HG02884 (cell line): ENCODE measurements around the gene FEN1.

ENCODE experiments used
- ATAC-seq: cut with Tn5 transposase; IDR thresholded peaks from one replicate; pipeline ENCODE4 v1.9.1; 2021; ENCODE audit warnings: mild to moderate bottlenecking, moderate library complexity; ENCODE audit not compliant: unreplicated experiment

Gene FEN1, protein sequence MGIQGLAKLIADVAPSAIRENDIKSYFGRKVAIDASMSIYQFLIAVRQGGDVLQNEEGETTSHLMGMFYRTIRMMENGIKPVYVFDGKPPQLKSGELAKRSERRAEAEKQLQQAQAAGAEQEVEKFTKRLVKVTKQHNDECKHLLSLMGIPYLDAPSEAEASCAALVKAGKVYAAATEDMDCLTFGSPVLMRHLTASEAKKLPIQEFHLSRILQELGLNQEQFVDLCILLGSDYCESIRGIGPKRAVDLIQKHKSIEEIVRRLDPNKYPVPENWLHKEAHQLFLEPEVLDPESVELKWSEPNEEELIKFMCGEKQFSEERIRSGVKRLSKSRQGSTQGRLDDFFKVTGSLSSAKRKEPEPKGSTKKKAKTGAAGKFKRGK

GRCh38 chr11:61792310-61793082 lies at the start of gene FEN1, which contains the start of gene TMEM258:
Gene FEN1, plus strand, starts transcription at chr11:61792911. Its CDS starts 2,451 bp downstream, at chr11:61795362.
Gene TMEM258, minus strand, starts transcription at chr11:61792599. Its CDS starts 41 bp downstream, at chr11:61792558.
- ATAC-seq: peak; percentile 82

DNA sequence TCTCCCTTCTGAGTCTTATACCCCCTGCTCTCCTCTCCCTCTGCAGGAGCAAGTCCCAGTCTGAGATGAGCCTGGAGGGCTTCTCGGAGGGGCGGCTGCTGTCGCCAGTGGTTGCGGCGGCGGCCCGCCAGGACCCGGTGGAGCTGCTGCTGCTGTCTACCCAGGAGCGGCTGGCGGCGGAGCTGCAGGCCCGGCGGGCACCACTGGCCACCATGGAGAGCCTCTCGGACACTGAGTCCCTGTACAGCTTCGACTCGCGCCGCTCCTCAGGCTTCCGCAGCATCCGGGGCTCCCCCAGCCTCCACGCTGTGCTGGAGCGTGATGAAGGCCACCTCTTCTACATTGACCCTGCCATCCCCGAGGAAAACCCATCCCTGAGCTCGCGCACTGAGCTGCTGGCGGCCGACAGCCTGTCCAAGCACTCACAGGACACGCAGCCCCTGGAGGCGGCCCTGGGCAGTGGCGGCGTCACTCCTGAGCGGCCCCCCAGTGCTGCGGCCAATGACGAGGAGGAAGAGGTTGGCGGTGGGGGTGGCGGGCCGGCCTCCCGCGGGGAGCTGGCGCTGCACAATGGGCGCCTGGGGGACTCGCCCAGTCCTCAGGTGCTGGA lies 49.1 kb upstream of the FEN1 start:
- no peak for ATAC-seq

DNA sequence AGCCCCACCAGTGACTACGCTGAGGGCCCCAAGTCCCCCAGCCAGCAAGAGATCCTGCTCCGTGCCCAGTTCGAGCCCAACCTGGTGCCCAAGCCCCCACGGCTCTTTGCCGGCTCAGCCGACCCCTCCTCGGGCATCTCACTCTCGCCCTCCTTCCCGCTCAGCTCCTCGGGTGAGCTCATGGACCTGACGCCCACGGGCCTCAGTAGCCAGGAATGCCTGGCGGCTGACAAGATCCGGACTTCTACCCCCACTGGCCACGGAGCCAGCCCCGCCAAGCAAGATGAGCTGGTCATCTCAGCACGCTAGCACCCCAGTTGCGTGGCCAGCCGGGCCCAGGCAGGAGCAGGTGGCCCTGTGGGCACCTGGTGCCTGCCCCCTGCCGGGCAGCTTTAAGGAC lies 48.5 kb upstream of the FEN1 start:
- ATAC-seq: no peak

DNA sequence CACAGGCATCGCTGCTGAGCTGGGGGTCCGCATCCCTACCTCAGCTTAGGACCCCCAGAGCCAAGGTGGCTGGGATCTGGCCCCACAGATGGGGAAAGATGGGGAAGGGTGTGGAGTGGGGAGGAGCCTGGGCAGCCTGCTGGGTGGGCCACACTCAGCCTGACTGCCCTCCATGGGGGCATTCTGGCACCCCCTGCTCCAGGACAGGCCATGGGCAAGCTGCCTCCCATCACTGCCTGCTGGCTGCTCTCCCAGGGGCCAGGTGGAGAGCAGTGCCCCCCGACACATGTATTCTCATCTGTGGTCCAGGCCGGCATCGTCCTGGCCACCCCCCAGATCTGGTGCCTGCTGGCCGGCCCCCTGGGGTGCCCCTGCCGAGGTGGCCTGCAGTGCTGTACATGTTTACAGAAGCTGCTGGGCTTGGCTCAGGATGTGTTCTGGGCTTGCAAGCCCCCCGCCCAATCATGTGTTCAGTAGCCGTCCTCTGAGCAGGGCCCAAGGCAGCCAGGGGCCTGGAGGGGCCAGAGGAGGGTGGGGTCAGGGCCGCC lies 48.0 kb upstream of the FEN1 start:
- no peak for ATAC-seq

- no peak for ATAC-seq
Measured at GRCh38 chr11:61745781-61746441, 46.8 kb upstream of the FEN1 start.

- no peak for ATAC-seq
Measured at GRCh38 chr11:61746442-61747191, 46.1 kb upstream of the FEN1 start.

DNA sequence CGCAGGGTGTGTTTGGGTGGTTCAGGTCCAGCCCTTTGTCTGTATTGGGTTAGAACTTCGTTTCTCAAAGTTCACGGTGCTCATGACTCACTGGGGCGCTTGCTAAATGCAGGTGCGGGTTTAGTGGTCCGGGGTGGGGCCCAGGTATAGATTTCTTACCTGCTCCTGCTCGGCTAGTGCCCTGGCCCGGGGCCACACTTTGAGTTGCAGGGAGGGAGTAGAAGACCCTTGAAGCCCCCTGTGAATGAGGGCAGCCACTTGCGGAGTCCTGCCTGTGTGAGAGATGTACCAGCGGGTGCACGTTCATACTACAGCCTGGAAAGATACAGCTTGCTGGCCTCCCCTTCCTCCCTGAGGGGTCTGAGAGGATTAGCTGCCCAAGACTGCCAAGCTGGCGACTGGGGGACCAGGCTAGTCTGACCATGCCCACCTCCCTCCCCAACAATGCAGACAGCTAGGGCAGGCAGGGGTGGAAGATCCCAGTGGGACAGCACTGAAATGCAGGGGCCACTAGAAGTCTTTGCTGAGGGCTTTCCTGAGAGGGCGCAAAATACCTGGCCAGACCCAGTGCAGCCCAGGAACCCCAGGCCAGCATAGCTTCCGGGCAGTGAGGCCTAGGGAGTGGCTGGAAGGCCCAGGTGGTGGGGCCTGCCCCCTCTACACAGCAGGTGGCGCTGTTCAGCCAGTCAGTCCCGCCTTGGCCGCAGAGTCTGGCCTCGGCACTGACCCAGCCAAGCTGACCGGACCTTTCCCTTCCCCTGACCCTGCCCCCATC lies 45.3 kb upstream of the FEN1 start:
- ATAC-seq: no peak

GRCh38 chr11:61747967-61748285 lies 44.8 kb upstream of the FEN1 start:
- no peak for ATAC-seq

- ATAC-seq: no peak
Measured at GRCh38 chr11:61749591-61750217, 43.0 kb upstream of the FEN1 start.

DNA sequence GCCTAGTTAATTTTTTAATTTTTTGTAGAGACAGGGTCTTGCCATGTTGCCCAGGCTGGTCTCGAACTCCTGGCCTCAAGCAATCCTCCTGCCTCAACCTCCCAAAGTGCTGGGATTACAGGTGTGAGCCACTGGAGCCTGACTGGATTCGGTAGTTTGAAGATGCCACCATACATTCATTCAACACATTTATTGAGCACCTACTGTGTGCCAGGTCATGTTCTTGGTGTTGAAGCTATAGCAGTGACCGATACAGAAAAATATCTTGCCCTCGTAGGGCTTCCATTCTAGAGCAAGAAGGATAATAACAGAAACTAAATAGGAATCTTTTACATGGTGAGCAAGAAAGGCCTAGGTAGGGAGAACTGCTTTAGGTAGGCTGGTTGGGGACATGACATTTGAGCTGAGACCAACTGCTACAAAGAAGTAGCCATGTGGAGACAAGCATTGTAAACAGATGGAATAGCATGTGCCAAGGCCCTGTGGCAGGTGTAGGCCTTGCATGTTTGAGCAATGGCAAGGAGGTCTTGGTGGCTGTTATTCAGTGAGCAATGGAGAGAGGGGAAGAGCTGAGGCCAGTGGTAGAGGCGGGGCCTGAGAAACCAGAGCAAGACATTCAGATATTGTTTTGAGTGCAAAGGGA lies 42.0 kb upstream of the FEN1 start:
- ATAC-seq: no peak

DNA sequence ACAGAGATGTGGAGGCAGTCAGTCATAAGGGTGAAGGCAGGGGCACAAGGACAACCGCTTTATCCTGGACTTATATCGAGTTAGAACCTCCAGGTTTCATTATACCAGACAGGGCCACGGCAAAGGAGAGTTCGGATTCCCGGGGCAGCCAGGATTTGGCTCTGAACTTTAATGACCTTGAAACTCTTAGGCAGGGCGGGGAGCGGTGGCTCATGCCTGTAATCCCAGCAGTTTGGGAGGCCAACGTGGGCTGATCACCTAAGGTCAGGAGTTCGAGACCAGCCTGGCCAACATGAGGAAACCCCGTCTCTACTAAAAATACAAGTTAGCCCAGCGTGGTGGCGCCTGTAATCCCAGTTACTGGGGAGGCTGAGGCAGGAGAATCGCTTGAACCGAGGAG lies 41.3 kb upstream of the FEN1 start:
- no peak for ATAC-seq

DNA sequence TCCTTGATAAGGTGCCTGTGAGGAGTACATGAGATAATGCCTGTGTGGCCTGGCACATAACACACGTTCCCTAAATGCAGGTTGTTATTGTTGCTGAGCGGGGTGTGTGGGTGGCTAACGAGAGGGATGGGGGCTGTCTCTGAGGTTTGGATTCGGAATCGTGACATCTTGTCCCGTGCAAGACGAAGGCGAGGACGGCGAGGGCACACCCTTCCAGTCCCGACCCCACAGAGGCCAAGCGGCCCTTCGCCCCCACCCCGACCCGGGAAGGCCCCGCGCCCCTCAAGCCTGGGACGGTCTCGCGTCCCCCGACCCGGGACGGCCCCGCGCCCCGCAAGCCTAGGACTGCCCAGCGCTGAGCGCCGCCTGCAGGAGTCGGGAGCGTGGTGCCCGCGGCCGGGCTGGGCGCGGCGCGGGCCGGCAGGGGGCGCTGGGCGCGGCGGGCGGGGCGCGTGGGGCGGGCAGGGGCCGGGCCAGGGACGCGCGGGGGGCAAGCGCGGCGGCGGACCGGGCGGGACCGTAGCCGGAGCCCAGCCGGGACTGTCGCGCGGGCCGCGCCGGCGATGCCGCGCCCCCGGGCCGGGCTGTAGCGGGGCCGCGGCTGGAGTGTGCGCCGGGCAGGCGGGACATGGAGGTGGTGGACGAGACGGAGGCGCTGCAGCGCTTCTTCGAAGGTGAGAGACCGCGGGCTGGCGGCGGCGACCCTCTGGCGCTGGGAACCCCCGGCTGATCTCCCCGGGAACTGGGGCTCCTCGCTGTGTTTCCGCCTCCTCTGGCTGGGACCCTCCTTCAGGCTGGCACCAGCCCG lies 40.4 kb upstream of the FEN1 start, which contains the start of gene MYRF:
MYRF (plus strand) TSS at position 520 of the 808 bp plus-strand sequence; CDS start at position 629, 109 bp downstream.
- no peak for ATAC-seq

- no peak for ATAC-seq
Measured at GRCh38 chr11:61752925-61753521, 39.7 kb upstream of the FEN1 start.

GRCh38 chr11:61753672-61754071 lies 39.0 kb upstream of the FEN1 start:
- ATAC-seq: no peak

DNA sequence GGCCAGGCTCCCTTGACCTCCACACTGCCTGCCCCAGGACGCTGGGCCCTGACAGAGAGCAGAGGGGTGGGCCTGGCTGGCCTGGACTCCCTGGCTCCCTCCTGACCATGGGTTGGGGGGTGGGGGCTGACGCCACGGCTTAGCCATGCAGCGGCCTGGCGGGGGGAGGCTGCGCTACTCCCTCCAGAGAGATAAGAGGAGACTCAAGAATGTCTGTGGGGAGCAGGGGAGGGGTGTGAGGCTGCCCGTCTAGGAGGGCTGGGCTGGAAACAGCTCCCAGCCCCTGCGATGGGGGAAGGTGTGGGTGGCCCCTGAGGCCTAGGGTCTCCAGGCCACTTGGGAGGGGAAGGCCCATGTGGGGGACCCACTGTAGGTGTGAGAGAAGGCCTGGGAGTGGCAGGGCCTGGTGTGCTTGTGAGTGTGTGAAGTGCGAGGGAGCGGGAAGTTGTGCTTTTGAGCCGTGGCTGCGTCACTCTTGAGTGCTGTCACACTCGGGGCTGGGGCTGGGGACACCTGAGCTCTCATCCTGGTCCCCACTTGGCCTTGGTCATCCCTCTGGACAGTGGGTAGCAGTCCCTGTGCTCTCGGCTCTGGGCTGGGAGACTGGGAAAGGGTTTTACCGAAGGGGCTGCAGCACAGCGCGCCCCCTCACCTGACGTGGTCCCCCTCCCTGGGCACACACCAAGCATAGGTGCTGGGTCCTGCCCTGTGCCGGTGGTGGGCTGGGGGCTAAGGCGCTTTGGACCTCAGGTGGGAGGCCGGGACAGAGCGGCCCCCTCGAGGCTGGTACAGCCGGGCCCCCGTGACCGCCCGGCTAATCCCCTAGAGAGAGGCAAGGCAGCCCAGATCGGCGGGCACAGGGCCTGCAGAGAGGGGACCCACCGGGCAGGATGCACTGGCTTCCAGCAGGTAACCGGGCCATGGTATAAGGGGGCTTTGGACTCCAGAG lies 37.9 kb upstream of the FEN1 start:
- no peak for ATAC-seq

DNA sequence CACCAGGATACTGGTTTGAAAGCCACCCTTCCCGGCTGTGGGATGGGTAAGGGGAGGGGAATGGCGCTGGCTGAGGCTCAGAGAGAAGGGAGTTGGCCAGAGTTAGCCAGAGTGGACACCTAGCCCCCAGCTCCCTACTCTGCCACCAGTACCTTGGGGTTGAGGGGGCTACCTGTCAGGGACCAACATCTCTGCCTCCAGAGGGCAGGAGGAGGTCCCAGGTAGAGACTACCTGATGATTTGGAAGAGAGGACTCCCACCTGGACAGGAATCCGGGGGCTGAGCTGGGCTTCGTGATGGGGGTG lies 36.6 kb upstream of the FEN1 start:
- no peak for ATAC-seq
